GM12864 (cell line): ENCODE results near the gene TMEM37.

Experiments
- DNase-seq: peaks from one replicate; pipeline ENCODE4 v3.0.0-alpha.2; 2011; ENCODE audit warnings: low read depth
- H3K4me3 ChIP-seq: 2 replicates; pipeline ENCODE4 v1.5.1; 2011; ENCODE audit warnings: mild to moderate bottlenecking, low read depth, low read length, control low read depth
- TF ChIP-seq, protein P1 (sequence below): IDR thresholded peaks from 2 replicates; pipeline ENCODE4 v1.5.1; 2011; ENCODE audit warnings: low read depth, mild to moderate bottlenecking, moderate library complexity, low read length, control low read depth, inconsistent platforms; ENCODE audit errors: missing control alignments

Gene TMEM37

GRCh38 chr2:119434664-119435063 is 3.0 kb downstream of the TMEM37 start:
- DNase-seq: no peak
- TF ChIP-seq, protein P1, sequence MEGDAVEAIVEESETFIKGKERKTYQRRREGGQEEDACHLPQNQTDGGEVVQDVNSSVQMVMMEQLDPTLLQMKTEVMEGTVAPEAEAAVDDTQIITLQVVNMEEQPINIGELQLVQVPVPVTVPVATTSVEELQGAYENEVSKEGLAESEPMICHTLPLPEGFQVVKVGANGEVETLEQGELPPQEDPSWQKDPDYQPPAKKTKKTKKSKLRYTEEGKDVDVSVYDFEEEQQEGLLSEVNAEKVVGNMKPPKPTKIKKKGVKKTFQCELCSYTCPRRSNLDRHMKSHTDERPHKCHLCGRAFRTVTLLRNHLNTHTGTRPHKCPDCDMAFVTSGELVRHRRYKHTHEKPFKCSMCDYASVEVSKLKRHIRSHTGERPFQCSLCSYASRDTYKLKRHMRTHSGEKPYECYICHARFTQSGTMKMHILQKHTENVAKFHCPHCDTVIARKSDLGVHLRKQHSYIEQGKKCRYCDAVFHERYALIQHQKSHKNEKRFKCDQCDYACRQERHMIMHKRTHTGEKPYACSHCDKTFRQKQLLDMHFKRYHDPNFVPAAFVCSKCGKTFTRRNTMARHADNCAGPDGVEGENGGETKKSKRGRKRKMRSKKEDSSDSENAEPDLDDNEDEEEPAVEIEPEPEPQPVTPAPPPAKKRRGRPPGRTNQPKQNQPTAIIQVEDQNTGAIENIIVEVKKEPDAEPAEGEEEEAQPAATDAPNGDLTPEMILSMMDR: no peak
- no peak overlapping the region for H3K4me3 ChIP-seq

DNA sequence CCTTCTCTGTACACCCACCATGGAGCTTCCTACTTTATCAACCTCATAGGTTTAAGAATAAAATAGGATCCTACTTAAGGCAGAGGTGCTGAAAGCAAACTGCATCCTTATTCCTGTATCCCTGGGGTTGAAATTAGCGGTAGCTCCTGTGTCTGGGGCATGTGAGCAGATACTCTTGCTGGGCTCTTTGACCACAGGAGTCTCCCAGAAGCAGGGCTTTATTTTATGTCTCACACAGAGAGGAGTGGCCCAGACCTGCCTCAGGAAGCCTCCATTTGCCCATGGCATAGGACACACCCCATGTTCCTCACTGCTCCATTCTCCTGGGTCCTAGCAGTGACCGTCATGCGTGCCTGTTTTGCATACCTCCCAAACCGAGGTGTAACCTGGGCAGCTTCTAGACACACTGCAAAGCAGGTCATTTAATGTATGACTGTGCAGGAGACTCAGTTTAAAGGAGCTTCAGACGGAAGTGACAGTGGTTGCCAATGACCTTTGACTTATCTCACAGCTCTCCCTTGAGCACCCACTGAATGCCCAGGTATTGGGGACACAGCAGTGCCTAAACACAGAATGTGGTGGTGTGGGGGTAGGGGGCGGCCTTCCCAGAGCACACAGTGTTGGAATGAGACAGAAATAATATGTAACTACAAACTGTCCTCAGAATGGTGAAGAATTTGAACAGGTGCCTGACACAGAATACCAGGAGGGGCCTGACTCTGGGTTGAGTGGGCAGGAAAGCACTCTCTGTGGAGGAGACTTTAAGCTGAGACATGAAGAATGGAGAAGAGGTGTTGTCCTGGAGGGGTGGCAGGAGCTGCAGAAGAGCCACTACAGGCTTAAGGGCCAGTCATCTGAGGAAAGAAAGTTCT is 3.7 kb downstream of the TMEM37 start:
- no peak overlapping the region for H3K4me3 ChIP-seq
- no peak for DNase-seq
- TF ChIP-seq, protein P1: no peak

GRCh38 chr2:119435953-119436297 is 4.3 kb downstream of the TMEM37 start:
- DNase-seq: no peak
- TF ChIP-seq, protein P1: no peak
- no peak overlapping the region for H3K4me3 ChIP-seq

DNA sequence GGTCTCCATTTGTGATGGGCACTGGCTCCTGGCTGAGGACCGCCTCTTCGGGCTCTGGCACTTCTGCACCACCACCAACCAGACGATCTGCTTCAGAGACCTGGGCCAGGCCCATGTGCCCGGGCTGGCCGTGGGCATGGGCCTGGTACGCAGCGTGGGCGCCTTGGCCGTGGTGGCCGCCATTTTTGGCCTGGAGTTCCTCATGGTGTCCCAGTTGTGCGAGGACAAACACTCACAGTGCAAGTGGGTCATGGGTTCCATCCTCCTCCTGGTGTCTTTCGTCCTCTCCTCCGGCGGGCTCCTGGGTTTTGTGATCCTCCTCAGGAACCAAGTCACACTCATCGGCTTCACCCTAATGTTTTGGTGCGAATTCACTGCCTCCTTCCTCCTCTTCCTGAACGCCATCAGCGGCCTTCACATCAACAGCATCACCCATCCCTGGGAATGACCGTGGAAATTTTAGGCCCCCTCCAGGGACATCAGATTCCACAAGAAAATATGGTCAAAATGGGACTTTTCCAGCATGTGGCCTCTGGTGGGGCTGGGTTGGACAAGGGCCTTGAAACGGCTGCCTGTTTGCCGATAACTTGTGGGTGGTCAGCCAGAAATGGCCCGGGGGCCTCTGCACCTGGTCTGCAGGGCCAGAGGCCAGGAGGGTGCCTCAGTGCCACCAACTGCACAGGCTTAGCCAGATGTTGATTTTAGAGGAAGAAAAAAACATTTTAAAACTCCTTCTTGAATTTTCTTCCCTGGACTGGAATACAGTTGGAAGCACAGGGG is 5.5 kb downstream of the TMEM37 start:
- TF ChIP-seq, protein P1: no peak
- H3K4me3 ChIP-seq: no peak overlapping the region
- DNase-seq: no peak

DNA sequence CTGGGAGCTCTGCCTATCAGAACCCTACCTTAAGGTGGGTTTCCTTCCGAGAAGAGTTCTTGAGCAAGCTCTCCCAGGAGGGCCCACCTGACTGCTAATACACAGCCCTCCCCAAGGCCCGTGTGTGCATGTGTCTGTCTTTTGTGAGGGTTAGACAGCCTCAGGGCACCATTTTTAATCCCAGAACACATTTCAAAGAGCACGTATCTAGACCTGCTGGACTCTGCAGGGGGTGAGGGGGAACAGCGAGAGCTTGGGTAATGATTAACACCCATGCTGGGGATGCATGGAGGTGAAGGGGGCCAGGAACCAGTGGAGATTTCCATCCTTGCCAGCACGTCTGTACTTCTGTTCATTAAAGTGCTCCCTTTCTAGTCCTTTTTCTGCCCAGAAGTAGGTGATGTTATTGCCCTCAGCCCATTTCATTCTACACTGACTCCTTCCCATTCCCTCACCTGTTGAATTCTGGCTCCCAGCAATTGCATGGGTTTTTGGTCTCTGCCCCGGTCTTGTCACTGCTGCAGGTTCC is 6.5 kb downstream of the TMEM37 start:
- TF ChIP-seq, protein P1: no peak
- no peak overlapping the region for H3K4me3 ChIP-seq
- no peak for DNase-seq

DNA sequence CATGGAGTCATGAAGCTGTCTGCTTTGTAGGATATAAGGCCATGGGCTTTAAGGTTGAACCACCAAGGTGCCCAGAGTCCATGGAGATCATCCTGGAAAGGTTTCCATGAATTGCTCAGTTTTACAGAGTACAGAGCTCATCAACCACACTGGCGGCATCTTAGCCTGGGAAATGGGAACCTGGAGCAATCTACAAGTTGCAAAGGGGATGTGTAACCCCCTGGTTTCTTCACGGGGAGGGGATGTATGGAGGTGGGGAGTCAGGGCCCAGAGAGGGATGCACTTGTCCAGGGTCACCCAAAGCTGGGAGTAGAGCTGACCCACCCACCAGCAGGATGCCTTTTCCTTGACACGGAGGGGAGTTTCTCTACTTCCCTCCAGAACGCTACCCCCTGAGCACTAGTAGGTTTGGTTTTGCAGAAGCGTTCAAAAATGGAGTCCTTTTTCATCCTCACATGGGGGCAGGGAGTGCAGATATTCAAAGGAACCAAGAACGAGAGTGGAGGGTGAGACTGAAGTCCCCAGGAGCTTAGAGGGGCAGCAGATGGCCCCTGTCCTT is 7.2 kb downstream of the TMEM37 start:
- TF ChIP-seq, protein P1: no peak
- no peak for DNase-seq
- no peak overlapping the region for H3K4me3 ChIP-seq
